OCI-LY3 (cell line): Measurements from ENCODE around the gene MYO7A.

Experiments
- CTCF ChIP-seq: fragments of 200-600, 300-600 bp; sonication (generic); IDR thresholded peaks from 2 replicates; pipeline ENCODE4 v1.5.1; 2014; ENCODE audit warnings: antibody characterized with exemption, low read length, low read depth
- EZH2phosphoT487 ChIP-seq: fragments of 200-600 bp; shearing (Covaris generic); IDR thresholded peaks from 2 replicates; pipeline ENCODE4 v1.6.1; 2018; ENCODE audit warnings: antibody characterized with exemption, mixed run types, low read depth

- TF ChIP-seq CTCF (no peak), EZH2phosphoT487 (no peak)
These were observed 48.0 kb downstream of the MYO7A start for GRCh38 chr11:77175869-77176539.
